CD4-positive, alpha-beta T cell treated with Interleukin-1 beta for 1 hour (primary cell): ENCODE data around the gene OR10A6.

ENCODE experiments used
- DNase-seq, 2 donors: peaks; one replicate each; pipeline ENCODE4 v3.0.0-alpha.2; 2020 to 2022

OR10A6 gene

GRCh38 chr11:7909585-7910285 lies 21.3 kb downstream of the OR10A6 start:
- DNase-seq: no peak

DNA sequence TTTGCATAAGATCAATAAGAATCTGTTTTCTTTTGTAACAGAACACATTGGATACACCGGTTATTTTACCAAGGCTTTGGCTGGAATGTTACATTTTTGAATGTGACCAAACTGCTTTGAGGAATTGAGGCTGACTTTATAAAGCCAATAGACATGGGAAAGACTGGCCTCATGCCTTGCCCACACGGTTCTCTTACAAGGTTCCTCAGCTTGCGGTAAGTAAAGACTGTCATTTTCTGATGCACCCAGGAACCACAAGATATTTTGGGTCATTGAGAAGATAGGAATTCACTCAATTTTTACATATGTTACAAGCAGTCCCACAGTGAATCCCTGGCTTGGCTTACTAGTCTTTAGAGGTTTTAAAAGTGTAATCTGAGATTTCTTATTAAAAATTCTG lies 23.9 kb downstream of the OR10A6 start:
- no peak for DNase-seq

DNA sequence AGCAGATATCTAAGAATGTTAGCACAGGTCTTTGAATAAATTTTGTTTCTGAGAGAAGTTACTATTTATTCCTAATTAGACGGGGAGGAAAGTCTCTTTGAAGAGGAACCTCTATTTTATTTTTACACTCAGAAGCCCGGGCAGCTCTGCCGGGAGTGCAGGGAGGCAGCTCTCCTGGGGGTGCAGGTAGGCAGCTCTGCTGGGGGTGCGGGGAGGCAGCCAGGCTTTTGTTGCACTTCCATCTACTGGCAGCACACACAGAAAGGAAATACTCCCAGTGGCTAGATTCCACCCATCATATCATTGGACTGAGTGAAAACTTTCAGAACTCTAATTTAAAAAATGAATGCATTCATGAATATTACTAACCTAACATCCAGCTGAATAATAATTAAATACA lies 24.6 kb downstream of the OR10A6 start:
- no peak for DNase-seq

- no peak for DNase-seq
These were observed 25.1 kb downstream of the OR10A6 start for GRCh38 chr11:7905961-7906429.

GRCh38 chr11:7905549-7905948 lies 25.5 kb downstream of the OR10A6 start:
- no peak for DNase-seq

DNA sequence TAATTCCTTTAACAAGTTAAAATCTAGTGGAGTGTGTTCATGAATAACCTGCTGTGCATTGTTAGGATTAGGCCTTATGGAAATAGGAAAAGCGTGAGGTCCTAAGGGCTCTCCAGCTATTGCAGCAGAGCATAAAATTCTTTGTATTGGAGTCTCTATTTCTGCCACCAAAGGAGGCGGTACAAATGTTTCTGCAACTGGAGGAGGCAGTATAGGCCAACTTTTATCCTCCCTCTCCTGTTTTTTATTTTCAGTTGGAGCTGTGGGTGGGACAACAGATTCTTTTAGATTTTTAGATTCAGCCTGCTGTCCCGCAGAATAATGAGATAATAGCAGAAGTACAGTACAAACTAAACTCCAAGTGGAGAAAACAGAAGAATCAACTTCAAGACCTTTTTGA lies 26.2 kb downstream of the OR10A6 start:
- no peak for DNase-seq

GRCh38 chr11:7903940-7904339 lies 27.1 kb downstream of the OR10A6 start:
- DNase-seq: no peak

GRCh38 chr11:7901319-7901854 lies 29.7 kb downstream of the OR10A6 start:
- DNase-seq: no peak

GRCh38 chr11:7900686-7901085 lies 30.4 kb downstream of the OR10A6 start:
- no peak for DNase-seq

DNA sequence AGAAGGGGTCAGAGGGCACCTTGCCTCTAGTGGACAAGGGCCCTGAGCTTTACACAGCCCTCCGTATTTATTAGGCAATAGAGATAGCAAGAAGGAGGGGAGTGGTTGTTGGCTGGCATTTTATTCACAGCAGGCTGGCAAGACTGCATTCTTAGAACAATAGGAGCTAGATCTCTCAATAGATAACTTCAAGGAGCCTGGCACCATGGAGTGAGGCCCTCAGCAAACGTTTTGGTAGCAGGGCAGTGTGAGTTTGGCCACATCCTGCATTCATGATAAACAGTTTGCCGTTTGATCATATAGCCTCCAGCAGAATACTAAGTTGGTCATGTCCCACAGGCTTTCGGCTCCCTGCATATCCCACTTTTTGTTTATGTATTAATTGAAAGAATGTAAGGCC lies 31.6 kb downstream of the OR10A6 start:
- no peak for DNase-seq

GRCh38 chr11:7898666-7899283 lies 32.3 kb downstream of the OR10A6 start:
- no peak for DNase-seq

- no peak for DNase-seq
These were observed 34.9 kb downstream of the OR10A6 start for GRCh38 chr11:7896009-7896785.

DNA sequence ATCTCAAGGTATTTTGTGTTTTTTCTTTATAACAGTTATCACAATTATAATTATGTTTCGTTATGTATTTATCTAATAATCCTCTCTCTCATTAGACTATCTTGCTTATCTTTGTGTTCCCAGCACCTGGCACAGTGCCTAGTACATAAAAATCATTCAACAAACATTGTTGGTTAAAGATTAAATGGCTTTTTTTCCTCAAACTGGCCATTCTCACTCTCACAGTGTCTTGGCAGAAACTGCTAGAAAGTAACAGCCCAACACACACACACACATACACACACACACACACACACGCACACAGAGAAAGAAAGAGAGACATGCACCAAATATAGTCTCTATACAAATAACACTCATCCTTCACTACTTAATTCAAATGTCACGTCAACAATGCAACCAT lies 36.8 kb downstream of the OR10A6 start:
- no peak for DNase-seq

- DNase-seq: no peak
These were observed 37.3 kb downstream of the OR10A6 start for GRCh38 chr11:7893796-7894195.

GRCh38 chr11:7892840-7893254 lies 38.2 kb downstream of the OR10A6 start:
- DNase-seq: peak in 1 of 2 donors; percentile 50

- no peak for DNase-seq
These were observed 38.9 kb downstream of the OR10A6 start for GRCh38 chr11:7892059-7892699.

GRCh38 chr11:7890417-7891172 lies 40.5 kb downstream of the OR10A6 start:
- no peak for DNase-seq

- DNase-seq: no peak
These were observed 41.1 kb downstream of the OR10A6 start for GRCh38 chr11:7889985-7890384.

DNA sequence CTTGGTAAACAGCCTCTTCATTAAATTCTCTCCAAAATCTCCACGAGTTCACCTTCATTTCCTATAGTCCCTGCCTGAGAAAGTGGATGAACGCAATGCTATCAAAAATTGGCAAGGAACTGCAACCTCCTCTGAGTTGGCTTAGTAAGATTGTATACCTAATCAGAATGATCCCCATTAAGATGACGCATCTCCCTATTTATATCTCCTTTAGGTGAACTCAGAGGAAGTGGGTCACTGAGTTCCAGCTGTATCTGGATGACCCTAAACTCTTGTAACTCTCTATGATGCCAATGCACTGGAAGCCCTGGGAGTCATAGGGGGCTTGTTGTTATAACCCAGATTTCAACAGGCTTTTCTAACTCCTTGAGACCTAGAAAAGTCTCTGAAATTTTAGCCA lies 48.2 kb downstream of the OR10A6 start:
- DNase-seq: no peak
